ENCODE results near the gene HIP1. TPM values are rescaled to one million over a fixed set of nuclear protein-coding genes. Genes with fewer than 3 reads are reported as not detected.
"Not testable (repeated sequence)": the region's sequence is repeated elsewhere in the genome, so short reads cannot be mapped to it uniquely, and the experiment has no call there.

HIP1 gene
- total RNA-seq, 1 experiment from 2014 or later, result 11.1 TPM

GRCh38 chr7:75725306-75725705 lies 13.4 kb downstream of the HIP1 start:
- intact Hi-C loops (cut with micrococcal nuclease), result no loop called here
- no peak overlapping the region for H3K4me3 Mint-ChIP-seq (ENCODE audit: unreplicated experiment)
- peaks cover 24% of the 10 kb centered on the region for H3K4me1 Mint-ChIP-seq (ENCODE audit: insufficient read depth, unreplicated experiment)
- no peaks in the 10 kb centered on the region for H3K27me3 Mint-ChIP-seq (ENCODE audit: insufficient read depth, unreplicated experiment)
- no TSS peak for BruUV-seq (replicated peaks)
- DNase-seq (ENCODE audit: unreplicated experiment), result no peak
- peaks cover 7% of the 10 kb centered on the region for H3K36me3 Mint-ChIP-seq (ENCODE audit: insufficient read depth, unreplicated experiment)
- H3K27ac Mint-ChIP-seq (ENCODE audit: low read depth, unreplicated experiment), result no peak overlapping the region
- POLR2A ChIA-PET, result interaction anchor here (0.5 kb wide), 1 partner anchor 114 kb away, joined by 3 read pairs; no protein-coding TSS in a partner anchor
- no peaks in the 10 kb centered on the region for H3K9me3 Mint-ChIP-seq (ENCODE audit: unreplicated experiment)
- CTCF ChIA-PET, result no interaction called here
- TF ChIP-seq, protein P1, sequence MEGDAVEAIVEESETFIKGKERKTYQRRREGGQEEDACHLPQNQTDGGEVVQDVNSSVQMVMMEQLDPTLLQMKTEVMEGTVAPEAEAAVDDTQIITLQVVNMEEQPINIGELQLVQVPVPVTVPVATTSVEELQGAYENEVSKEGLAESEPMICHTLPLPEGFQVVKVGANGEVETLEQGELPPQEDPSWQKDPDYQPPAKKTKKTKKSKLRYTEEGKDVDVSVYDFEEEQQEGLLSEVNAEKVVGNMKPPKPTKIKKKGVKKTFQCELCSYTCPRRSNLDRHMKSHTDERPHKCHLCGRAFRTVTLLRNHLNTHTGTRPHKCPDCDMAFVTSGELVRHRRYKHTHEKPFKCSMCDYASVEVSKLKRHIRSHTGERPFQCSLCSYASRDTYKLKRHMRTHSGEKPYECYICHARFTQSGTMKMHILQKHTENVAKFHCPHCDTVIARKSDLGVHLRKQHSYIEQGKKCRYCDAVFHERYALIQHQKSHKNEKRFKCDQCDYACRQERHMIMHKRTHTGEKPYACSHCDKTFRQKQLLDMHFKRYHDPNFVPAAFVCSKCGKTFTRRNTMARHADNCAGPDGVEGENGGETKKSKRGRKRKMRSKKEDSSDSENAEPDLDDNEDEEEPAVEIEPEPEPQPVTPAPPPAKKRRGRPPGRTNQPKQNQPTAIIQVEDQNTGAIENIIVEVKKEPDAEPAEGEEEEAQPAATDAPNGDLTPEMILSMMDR (IDR thresholded peaks at IDR 0.05; ENCODE audit: unreplicated experiment), result no peak

DNA sequence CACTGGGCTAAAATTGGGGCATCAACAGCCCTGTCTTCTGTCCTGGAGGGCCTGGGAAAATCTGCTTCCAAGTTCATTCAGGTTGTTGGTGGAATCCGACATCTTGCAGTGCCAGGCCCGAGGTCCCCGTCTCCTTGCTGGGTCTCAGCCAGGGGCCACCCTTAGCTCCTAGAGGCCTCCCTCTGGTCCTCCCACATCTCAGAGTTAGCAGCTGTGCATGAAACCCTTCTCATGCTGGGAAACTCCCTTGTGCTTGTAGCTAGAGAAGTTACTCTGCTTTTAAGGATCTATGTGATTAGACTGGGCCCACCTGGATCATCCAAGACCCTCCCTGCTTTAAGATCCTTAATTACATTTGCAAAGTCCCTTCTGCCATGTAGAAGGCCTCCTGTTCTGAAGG lies 15.3 kb downstream of the HIP1 start:
- BruUV-seq (replicated peaks), result no TSS peak
- no peaks in the 10 kb centered on the region for H3K9me3 Mint-ChIP-seq (ENCODE audit: unreplicated experiment)
- no peak for DNase-seq (ENCODE audit: unreplicated experiment)
- H3K4me1 Mint-ChIP-seq (ENCODE audit: insufficient read depth, unreplicated experiment), result peaks cover 12% of the 10 kb centered on the region
- TF ChIP-seq, protein P1 (IDR thresholded peaks at IDR 0.05; ENCODE audit: unreplicated experiment), result no peak
- intact Hi-C loops (cut with micrococcal nuclease), result no loop called here
- CTCF ChIA-PET, result interaction anchor here (0.5 to 1.2 kb wide), 3 partner anchors 9 to 17 kb away, joined by 3 to 5 read pairs (median 4); no protein-coding TSS in a partner anchor
- H3K4me3 Mint-ChIP-seq (ENCODE audit: unreplicated experiment), result no peak overlapping the region
- POLR2A ChIA-PET, result no interaction called here
- H3K36me3 Mint-ChIP-seq (ENCODE audit: insufficient read depth, unreplicated experiment), result peaks cover 6% of the 10 kb centered on the region
- H3K27me3 Mint-ChIP-seq (ENCODE audit: insufficient read depth, unreplicated experiment), result no peaks in the 10 kb centered on the region
- no peak overlapping the region for H3K27ac Mint-ChIP-seq (ENCODE audit: low read depth, unreplicated experiment)

DNA sequence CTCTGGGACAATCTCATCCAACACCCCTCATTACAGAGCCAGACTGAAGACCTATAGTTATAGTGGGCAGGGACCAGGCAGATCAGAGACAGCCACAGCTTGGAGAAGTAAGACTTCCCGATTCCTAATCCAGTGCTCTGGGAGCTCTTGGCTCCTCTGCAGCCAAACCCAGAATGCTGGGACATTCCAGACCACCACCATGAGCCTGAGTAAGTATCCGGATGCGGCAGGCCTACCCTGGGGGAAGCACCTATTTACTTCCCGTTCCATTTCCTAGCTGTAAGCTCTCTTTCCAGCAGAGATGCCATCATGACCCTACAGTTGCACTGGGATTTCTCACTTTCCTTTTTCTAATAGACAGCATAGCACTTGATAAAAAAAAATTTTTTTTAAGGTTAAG lies 16.4 kb downstream of the HIP1 start:
- H3K27me3 Mint-ChIP-seq (ENCODE audit: insufficient read depth, unreplicated experiment), result no peaks in the 10 kb centered on the region
- H3K4me1 Mint-ChIP-seq (ENCODE audit: insufficient read depth, unreplicated experiment), result peaks cover 6% of the 10 kb centered on the region
- no peak overlapping the region for H3K27ac Mint-ChIP-seq (ENCODE audit: low read depth, unreplicated experiment)
- no peaks in the 10 kb centered on the region for H3K9me3 Mint-ChIP-seq (ENCODE audit: unreplicated experiment)
- intact Hi-C loops (cut with micrococcal nuclease), result no loop called here
- no peak for DNase-seq (ENCODE audit: unreplicated experiment)
- H3K36me3 Mint-ChIP-seq (ENCODE audit: insufficient read depth, unreplicated experiment), result peaks cover 6% of the 10 kb centered on the region
- no TSS peak for BruUV-seq (replicated peaks)
- TF ChIP-seq, protein P1 (IDR thresholded peaks at IDR 0.05; ENCODE audit: unreplicated experiment), result no peak
- H3K4me3 Mint-ChIP-seq (ENCODE audit: unreplicated experiment), result no peak overlapping the region
- CTCF ChIA-PET, result interaction anchor here (0.5 to 0.6 kb wide), 2 partner anchors 23 to 679 kb away, joined by 3 to 4 read pairs; no protein-coding TSS in a partner anchor
- POLR2A ChIA-PET, result no interaction called here

GRCh38 chr7:75721922-75722321 lies 16.8 kb downstream of the HIP1 start:
- DNase-seq (ENCODE audit: unreplicated experiment); H3K9me3 Mint-ChIP-seq (ENCODE audit: unreplicated experiment); H3K27ac Mint-ChIP-seq (ENCODE audit: low read depth, unreplicated experiment); H3K4me3 Mint-ChIP-seq (ENCODE audit: unreplicated experiment); H3K36me3 Mint-ChIP-seq (ENCODE audit: insufficient read depth, unreplicated experiment); H3K27me3 Mint-ChIP-seq (ENCODE audit: insufficient read depth, unreplicated experiment); H3K4me1 Mint-ChIP-seq (ENCODE audit: insufficient read depth, unreplicated experiment); BruUV-seq (replicated peaks); intact Hi-C loops (cut with micrococcal nuclease): not testable (repeated sequence)
- ChIA-PET CTCF (interaction anchor here (0.6 to 1.8 kb wide), 3 partner anchors 41 to 678 kb away, joined by 3 to 9 read pairs (median 3); no protein-coding TSS in a partner anchor), POLR2A (interaction anchor here (1.3 kb wide), 1 partner anchor 18 kb away, joined by 3 read pairs; no protein-coding TSS in a partner anchor)

Measured in MCF 10A (cell line).